A549 (cell line): ENCODE results near the gene PFN3.

ENCODE experiments used
- CBX8 ChIP-seq: fragments of 200-600 bp; sonication (generic); IDR thresholded peaks from 2 replicates; pipeline ENCODE4 v1.6.1; 2016
- CTCF ChIP-seq: fragments of >200 bp; sonication (Bioruptor Twin); formaldehyde crosslinking; IDR thresholded peaks from 3 replicates; pipeline ENCODE4 v1.5.1; 2016
- EP300 ChIP-seq, 2 experiments: fragments of >200 bp; sonication (Bioruptor Twin); formaldehyde crosslinking; IDR thresholded peaks; 2 replicates in 1 of 2; 3 replicates in 1 of 2; pipeline ENCODE4 v1.6.1; 2016 to 2017
- MAFK ChIP-seq: fragments of 450-650 bp; IDR thresholded peaks from 2 replicates; pipeline ENCODE4 v1.6.1; 2014; ENCODE audit not compliant: partially characterized antibody
- PHF8 ChIP-seq: fragments of 200-600 bp; sonication (generic); IDR thresholded peaks from 2 replicates; pipeline ENCODE4 v1.6.1; 2016; ENCODE audit warnings: low read depth, mild to moderate bottlenecking, antibody characterized with exemption, moderate library complexity, borderline replicate concordance
- POLR2A ChIP-seq: IDR thresholded peaks from 2 replicates; pipeline ENCODE4 v1.6.1; 2012; ENCODE audit warnings: mild to moderate bottlenecking, low read length
- POLR2AphosphoS2 ChIP-seq: conservative IDR thresholded peaks from 2 replicates; pipeline ENCODE4 v1.6.1; 2012; ENCODE audit warnings: low read length, improper control_type of control experiment, inconsistent platforms
- RFX5 ChIP-seq: fragments of 450-650 bp; IDR thresholded peaks from 2 replicates; pipeline ENCODE4 v1.7.1; 2014; ENCODE audit warnings: antibody characterized with exemption, mild to moderate bottlenecking, moderate library complexity
- USF2 ChIP-seq: fragments of 450-650 bp; IDR thresholded peaks from 2 replicates; pipeline ENCODE4 v1.6.1; 2014; ENCODE audit warnings: antibody characterized with exemption
- ZFP36 ChIP-seq: fragments of 450-650 bp; IDR thresholded peaks from 2 replicates; pipeline ENCODE4 v1.6.1; 2014; ENCODE audit warnings: borderline replicate concordance; ENCODE audit not compliant: partially characterized antibody
- ZSCAN20 ChIP-seq: fragments of 250-450 bp; sonication (Bioruptor Pico); IDR thresholded peaks from 2 replicates; pipeline ENCODE4 v1.8.0; 2022; ENCODE audit warnings: mild to moderate bottlenecking, moderate library complexity

GRCh38 chr5:177390363-177391300, 9.8 kb downstream of the PFN3 start:
- peak; percentile 91 for TF ChIP-seq USF2
- peak; percentile 97 for TF ChIP-seq CTCF
- TF ChIP-seq PHF8, result no peak
- TF ChIP-seq POLR2AphosphoS2, result no peak
- TF ChIP-seq MAFK, result peak; percentile 25
- TF ChIP-seq RFX5, result no peak
- TF ChIP-seq EP300 (IDR thresholded peaks at IDR 0.05), result no peak
- TF ChIP-seq POLR2A, result no peak
- TF ChIP-seq ZFP36, result no peak
- TF ChIP-seq CBX8, result no peak
- no peak for TF ChIP-seq ZSCAN20 (CRISPR knock-in tag)
